HEK293T (cell line): ENCODE data around the gene AP3B1.

Source experiments
- ARNT ChIP-seq: fragments of 450-650 bp; IDR thresholded peaks from 2 replicates; pipeline ENCODE4 v1.6.1; 2017; ENCODE audit warnings: mild to moderate bottlenecking
- ELF4 ChIP-seq: fragments of 450-650 bp; IDR thresholded peaks from 2 replicates; pipeline ENCODE4 v1.6.1; 2017; ENCODE audit warnings: antibody characterized with exemption
- FOXA1 ChIP-seq: fragments of 450-650 bp; IDR thresholded peaks from 2 replicates; pipeline ENCODE4 v1.6.1; 2016; ENCODE audit warnings: mild to moderate bottlenecking
- HDGF ChIP-seq: fragments of 450-650 bp; IDR thresholded peaks from 2 replicates; pipeline ENCODE4 v1.6.1; 2017; ENCODE audit warnings: antibody characterized with exemption, borderline replicate concordance

DNA sequence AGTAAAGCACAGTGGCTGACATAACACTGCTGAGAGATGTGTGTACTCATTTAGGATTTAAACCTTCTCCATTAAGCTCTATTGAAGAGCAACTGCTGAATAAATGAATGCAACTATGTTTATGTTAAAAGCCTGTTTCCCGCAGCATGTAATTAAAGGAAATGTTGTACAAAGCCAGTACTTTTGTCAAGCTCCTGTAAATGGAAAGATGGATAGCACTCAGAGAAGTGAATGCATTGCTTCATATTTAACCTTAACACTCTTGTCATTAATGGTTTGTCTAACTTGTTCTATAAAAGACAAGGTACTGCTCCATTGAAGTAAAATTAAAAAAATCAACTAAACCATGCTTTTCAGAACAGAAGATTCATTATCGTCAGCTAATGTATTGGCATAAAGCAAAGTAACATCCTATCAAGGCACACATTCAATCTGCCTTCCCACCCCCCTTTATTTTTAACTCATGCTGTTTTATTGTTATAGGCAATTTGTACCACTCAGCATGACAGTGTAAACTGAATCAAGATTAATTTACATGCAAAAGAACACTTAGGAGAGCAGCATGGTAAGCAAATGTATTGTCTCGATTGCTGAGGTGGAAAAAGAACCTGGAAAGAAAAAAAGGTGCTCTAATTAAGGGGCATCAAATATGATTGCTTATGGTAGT is 277.5 kb downstream of the AP3B1 start:
- TF ChIP-seq ELF4 = no peak
- peak; percentile 76 for TF ChIP-seq ARNT
- TF ChIP-seq FOXA1 = no peak
- no peak for TF ChIP-seq HDGF
